Measurements from ENCODE around the gene POLQ.

The POLQ gene

DNA sequence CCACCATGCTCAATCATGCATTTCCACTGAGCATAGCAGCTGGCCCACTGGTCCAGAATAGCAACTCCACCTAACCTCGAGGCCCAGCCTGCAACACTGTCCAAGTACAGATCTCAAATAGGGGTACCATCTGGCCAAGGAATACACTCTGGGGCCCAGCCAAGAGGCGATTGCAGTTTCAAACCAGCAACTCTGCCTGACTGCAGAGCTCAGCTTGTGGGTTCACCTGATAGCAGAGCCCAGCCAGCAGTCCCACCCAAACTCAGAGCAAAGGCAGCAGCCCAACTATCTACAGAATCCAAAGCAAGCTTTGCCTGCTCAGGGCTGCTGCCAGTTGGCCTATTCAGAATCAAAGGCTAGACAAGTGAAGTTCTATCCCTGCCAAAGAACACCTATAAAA lies 30.5 kb downstream of the POLQ start:
- no peak for DNase-seq (ENCODE audit: low read depth in 1 of 2, low spot score in 1 of 2)
- no peaks in the 10 kb centered on the region for H3K27me3 ChIP-seq (ENCODE audit: insufficient read depth, poor library complexity, severe bottlenecking)
- TF ChIP-seq, protein P1, sequence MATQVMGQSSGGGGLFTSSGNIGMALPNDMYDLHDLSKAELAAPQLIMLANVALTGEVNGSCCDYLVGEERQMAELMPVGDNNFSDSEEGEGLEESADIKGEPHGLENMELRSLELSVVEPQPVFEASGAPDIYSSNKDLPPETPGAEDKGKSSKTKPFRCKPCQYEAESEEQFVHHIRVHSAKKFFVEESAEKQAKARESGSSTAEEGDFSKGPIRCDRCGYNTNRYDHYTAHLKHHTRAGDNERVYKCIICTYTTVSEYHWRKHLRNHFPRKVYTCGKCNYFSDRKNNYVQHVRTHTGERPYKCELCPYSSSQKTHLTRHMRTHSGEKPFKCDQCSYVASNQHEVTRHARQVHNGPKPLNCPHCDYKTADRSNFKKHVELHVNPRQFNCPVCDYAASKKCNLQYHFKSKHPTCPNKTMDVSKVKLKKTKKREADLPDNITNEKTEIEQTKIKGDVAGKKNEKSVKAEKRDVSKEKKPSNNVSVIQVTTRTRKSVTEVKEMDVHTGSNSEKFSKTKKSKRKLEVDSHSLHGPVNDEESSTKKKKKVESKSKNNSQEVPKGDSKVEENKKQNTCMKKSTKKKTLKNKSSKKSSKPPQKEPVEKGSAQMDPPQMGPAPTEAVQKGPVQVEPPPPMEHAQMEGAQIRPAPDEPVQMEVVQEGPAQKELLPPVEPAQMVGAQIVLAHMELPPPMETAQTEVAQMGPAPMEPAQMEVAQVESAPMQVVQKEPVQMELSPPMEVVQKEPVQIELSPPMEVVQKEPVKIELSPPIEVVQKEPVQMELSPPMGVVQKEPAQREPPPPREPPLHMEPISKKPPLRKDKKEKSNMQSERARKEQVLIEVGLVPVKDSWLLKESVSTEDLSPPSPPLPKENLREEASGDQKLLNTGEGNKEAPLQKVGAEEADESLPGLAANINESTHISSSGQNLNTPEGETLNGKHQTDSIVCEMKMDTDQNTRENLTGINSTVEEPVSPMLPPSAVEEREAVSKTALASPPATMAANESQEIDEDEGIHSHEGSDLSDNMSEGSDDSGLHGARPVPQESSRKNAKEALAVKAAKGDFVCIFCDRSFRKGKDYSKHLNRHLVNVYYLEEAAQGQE (IDR thresholded peaks at IDR 0.05; ENCODE audit: insufficient replicate concordance, low read depth), result no peak
- TF ChIP-seq GABPA (IDR thresholded peaks at IDR 0.05; ENCODE audit: low read depth), result no peak
- TF ChIP-seq SPI1 (IDR thresholded peaks at IDR 0.05; ENCODE audit: borderline replicate concordance, low read depth), result no peak
- TF ChIP-seq, protein P2, sequence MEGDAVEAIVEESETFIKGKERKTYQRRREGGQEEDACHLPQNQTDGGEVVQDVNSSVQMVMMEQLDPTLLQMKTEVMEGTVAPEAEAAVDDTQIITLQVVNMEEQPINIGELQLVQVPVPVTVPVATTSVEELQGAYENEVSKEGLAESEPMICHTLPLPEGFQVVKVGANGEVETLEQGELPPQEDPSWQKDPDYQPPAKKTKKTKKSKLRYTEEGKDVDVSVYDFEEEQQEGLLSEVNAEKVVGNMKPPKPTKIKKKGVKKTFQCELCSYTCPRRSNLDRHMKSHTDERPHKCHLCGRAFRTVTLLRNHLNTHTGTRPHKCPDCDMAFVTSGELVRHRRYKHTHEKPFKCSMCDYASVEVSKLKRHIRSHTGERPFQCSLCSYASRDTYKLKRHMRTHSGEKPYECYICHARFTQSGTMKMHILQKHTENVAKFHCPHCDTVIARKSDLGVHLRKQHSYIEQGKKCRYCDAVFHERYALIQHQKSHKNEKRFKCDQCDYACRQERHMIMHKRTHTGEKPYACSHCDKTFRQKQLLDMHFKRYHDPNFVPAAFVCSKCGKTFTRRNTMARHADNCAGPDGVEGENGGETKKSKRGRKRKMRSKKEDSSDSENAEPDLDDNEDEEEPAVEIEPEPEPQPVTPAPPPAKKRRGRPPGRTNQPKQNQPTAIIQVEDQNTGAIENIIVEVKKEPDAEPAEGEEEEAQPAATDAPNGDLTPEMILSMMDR (IDR thresholded peaks at IDR 0.05; ENCODE audit: insufficient read depth, low read length), result no peak
- no peak for TF ChIP-seq POLR2AphosphoS5 (IDR thresholded peaks at IDR 0.05; ENCODE audit: low read depth)
- H3K27ac ChIP-seq (replicated peaks), result no peak overlapping the region
- no peak overlapping the region for H3K4me3 ChIP-seq (replicated peaks; ENCODE audit: insufficient read depth, low read length)

DNA sequence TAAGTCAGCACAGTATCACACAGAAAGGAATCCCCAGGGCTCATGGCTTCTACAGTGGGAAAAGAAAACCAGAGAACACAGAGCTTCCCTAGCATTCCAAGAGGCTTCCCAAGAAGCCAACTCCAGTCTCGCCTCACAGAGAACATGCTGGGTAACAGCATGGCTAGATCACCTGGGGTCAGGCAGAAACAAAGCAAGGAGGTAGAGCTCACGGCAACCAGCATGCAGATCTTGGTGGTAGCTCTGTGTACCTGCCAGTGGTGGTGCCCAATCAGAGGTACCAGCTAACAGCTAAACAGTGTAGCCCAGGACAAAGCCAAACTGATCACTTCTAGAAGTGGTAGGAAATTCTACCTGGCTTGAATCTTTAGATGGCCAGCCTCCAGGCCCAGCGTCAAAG lies 31.3 kb downstream of the POLQ start:
- TF ChIP-seq, protein P1 (IDR thresholded peaks at IDR 0.05; ENCODE audit: insufficient replicate concordance, low read depth), result no peak
- TF ChIP-seq GABPA (IDR thresholded peaks at IDR 0.05; ENCODE audit: low read depth) (no peak), SPI1 (IDR thresholded peaks at IDR 0.05; ENCODE audit: borderline replicate concordance, low read depth) (no peak), POLR2AphosphoS5 (IDR thresholded peaks at IDR 0.05; ENCODE audit: low read depth) (no peak)
- TF ChIP-seq, protein P2 (IDR thresholded peaks at IDR 0.05; ENCODE audit: insufficient read depth, low read length), result no peak
- Histone ChIP-seq H3K4me3 (replicated peaks; ENCODE audit: insufficient read depth, low read length) (no peak overlapping the region), H3K27ac (replicated peaks) (no peak overlapping the region), H3K27me3 (ENCODE audit: insufficient read depth, poor library complexity, severe bottlenecking) (no peaks in the 10 kb centered on the region)
- no peak for DNase-seq (ENCODE audit: low read depth in 1 of 2, low spot score in 1 of 2)

DNA sequence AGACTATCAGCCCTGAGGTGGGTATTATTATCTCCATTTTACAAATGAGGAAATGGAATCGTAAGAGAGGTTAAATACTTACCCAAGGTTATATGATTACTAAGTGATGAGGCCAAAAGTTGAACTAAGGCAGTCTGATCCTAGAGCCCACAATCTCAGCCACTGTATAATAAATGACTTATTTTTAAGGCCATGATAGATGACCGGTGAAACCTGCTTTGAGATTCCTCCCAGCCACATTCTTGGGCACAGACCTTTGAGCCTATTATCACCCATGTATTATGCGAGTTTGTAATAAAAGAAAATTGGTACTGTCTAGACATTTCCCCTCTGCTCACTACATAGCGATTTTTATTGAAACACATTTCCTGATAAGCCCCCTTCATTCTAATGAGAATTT lies 37.4 kb downstream of the POLQ start:
- H3K27ac ChIP-seq (replicated peaks), result no peak overlapping the region
- H3K27me3 ChIP-seq (ENCODE audit: insufficient read depth, poor library complexity, severe bottlenecking), result no peaks in the 10 kb centered on the region
- no peak for DNase-seq (ENCODE audit: low read depth in 1 of 2, low spot score in 1 of 2)
- no peak overlapping the region for H3K4me3 ChIP-seq (replicated peaks; ENCODE audit: insufficient read depth, low read length)
- no peak for TF ChIP-seq SPI1 (IDR thresholded peaks at IDR 0.05; ENCODE audit: borderline replicate concordance, low read depth)
- TF ChIP-seq, protein P2 (IDR thresholded peaks at IDR 0.05; ENCODE audit: insufficient read depth, low read length), result no peak
- TF ChIP-seq, protein P1 (IDR thresholded peaks at IDR 0.05; ENCODE audit: insufficient replicate concordance, low read depth), result no peak
- no peak for TF ChIP-seq POLR2AphosphoS5 (IDR thresholded peaks at IDR 0.05; ENCODE audit: low read depth)
- TF ChIP-seq GABPA (IDR thresholded peaks at IDR 0.05; ENCODE audit: low read depth), result no peak

Measured in HL-60 (cell line).